ENCODE measurements around the gene ZNF362. TPM values are rescaled to one million over a fixed set of nuclear protein-coding genes. Genes with fewer than 3 reads are reported as not detected.

ZNF362 gene
- total RNA-seq, 1 experiment from 2014 or later, result 11.1 TPM

DNA sequence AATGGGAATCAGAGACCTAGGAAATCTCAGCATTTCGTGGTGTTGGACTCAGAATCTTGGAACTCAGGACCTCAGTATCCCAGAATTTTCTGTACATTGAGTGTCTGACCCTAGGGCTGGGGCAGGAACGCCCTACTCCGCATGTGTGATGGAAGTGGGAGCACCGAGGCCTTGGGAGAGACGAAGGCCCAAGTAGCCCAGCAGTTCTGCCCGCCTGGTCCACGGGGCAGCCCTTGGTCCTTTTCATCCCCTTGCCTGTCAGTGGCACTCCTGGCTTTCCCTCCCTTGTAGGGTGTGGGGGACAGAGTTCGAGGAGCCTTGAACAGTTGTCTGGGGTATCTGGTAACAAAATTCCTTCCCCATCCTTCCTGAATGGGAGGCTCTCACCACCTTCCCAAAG is 54.4 kb downstream of the ZNF362 start (continued):
- TF ChIP-seq ZFX (IDR thresholded peaks at IDR 0.05) (no peak), TCF7L2 (IDR thresholded peaks at IDR 0.05; ENCODE audit: borderline replicate concordance, extremely low read depth, insufficient read depth, insufficient read length) (no peak), JUND (IDR thresholded peaks at IDR 0.05) (no peak), ELF1 (IDR thresholded peaks at IDR 0.05; ENCODE audit: borderline replicate concordance, low read depth) (no peak), POLR2AphosphoS5 (IDR thresholded peaks at IDR 0.05; ENCODE audit: low read depth, low read length) (no peak)
- TF ChIP-seq, protein P1, sequence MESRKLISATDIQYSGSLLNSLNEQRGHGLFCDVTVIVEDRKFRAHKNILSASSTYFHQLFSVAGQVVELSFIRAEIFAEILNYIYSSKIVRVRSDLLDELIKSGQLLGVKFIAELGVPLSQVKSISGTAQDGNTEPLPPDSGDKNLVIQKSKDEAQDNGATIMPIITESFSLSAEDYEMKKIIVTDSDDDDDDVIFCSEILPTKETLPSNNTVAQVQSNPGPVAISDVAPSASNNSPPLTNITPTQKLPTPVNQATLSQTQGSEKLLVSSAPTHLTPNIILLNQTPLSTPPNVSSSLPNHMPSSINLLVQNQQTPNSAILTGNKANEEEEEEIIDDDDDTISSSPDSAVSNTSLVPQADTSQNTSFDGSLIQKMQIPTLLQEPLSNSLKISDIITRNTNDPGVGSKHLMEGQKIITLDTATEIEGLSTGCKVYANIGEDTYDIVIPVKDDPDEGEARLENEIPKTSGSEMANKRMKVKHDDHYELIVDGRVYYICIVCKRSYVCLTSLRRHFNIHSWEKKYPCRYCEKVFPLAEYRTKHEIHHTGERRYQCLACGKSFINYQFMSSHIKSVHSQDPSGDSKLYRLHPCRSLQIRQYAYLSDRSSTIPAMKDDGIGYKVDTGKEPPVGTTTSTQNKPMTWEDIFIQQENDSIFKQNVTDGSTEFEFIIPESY (IDR thresholded peaks at IDR 0.05; ENCODE audit: extremely low read depth, insufficient replicate concordance, low read length), result no peak

DNA sequence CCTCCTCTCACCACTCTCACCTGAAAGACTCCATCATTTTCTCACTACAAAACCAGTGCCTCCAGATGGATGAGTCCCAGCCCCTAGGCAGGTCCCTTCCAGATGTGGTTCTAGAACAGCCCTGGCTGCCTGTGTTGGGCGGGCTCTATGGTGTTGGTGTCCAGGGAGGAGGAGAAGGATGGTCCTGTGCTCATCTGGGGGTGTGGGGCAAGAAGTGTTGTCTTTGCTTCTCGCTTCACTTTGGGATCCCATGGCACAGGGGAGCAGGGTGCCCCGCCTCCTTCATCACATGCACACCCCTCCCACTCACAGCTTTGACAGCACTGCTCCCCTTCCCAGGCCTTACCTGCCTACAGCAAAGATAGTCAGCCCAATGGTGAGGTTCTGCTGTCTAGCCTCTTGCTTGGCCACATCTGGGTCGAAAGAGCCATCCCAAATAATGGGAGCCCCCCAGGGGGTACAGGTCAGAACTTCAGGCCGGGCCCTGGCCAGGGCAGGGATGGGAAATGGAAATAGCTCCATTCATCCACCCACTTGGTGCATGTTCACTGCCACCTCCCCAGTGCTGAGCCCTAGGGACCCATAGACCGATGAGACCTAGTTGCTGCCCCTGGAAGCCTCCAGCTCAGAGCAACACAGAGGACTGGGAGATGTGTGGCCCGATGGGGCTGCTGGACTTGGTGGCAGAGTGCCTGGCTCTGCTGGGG is 55.6 kb downstream of the ZNF362 start:
- CTCF ChIA-PET, result interaction anchor here (2.7 kb wide), 1 partner anchor 16 kb away, joined by 9 read pairs; no protein-coding TSS in a partner anchor
- Histone ChIP-seq H2AFZ (ENCODE audit: low read depth, low read length, poor library complexity, severe bottlenecking) (no peak overlapping the region), H3K79me2 (ENCODE audit: insufficient read depth, low read length) (no peaks in the 10 kb centered on the region), H3K4me3 (replicated peaks in 1 of 2; ENCODE audit: low read depth in 1 of 2, low read length in 2 of 2) (no peak overlapping the region), H3K36me3 (ENCODE audit: control insufficient read depth in 1 of 2, insufficient read depth in 2 of 2, low read length in 2 of 2) (no peaks in the 10 kb centered on the region), H3K4me2 (ENCODE audit: low read length) (no peak overlapping the region), H3K4me1 (ENCODE audit: control insufficient read depth in 1 of 2, insufficient read depth in 2 of 2, low read length in 2 of 2) (no peaks in the 10 kb centered on the region), H3K27me3 (ENCODE audit: insufficient read depth, low read length) (no peaks in the 10 kb centered on the region), H3K9me3 (ENCODE audit: control insufficient read depth in 1 of 2, insufficient read depth in 1 of 2, low read depth in 1 of 2, low read length in 2 of 2) (no peaks in the 10 kb centered on the region), H3K9ac (ENCODE audit: low read length) (no peak overlapping the region), H4K20me1 (ENCODE audit: insufficient read depth) (no peaks in the 10 kb centered on the region), H3K27ac (ENCODE audit: low read depth, low read length) (no peak overlapping the region), H3K9me2 (ENCODE audit: insufficient read depth) (no peaks in the 10 kb centered on the region)
- DNase-seq (ENCODE audit: low read depth, low spot score), result no peak
- ATAC-seq, result no peak
- POLR2A ChIA-PET, result no interaction called here
- no TSS peak for BruUV-seq (replicated peaks)
- intact Hi-C loops (cut with micrococcal nuclease), result no loop called here
- TF ChIP-seq RAD21 (IDR thresholded peaks at IDR 0.05; ENCODE audit: low read depth) (no peak), POLR2AphosphoS5 (IDR thresholded peaks at IDR 0.05; ENCODE audit: low read depth, low read length) (no peak), YY1 (IDR thresholded peaks at IDR 0.05; ENCODE audit: extremely low read depth, insufficient replicate concordance, low read depth, low read length) (no peak), SRF (IDR thresholded peaks at IDR 0.05; ENCODE audit: low read depth) (no peak), ZFX (IDR thresholded peaks at IDR 0.05) (no peak), SP1 (IDR thresholded peaks at IDR 0.05; ENCODE audit: low read depth) (no peak), TCF7L2 (IDR thresholded peaks at IDR 0.05; ENCODE audit: borderline replicate concordance, extremely low read depth, insufficient read depth, insufficient read length) (no peak)
- TF ChIP-seq, protein P2, sequence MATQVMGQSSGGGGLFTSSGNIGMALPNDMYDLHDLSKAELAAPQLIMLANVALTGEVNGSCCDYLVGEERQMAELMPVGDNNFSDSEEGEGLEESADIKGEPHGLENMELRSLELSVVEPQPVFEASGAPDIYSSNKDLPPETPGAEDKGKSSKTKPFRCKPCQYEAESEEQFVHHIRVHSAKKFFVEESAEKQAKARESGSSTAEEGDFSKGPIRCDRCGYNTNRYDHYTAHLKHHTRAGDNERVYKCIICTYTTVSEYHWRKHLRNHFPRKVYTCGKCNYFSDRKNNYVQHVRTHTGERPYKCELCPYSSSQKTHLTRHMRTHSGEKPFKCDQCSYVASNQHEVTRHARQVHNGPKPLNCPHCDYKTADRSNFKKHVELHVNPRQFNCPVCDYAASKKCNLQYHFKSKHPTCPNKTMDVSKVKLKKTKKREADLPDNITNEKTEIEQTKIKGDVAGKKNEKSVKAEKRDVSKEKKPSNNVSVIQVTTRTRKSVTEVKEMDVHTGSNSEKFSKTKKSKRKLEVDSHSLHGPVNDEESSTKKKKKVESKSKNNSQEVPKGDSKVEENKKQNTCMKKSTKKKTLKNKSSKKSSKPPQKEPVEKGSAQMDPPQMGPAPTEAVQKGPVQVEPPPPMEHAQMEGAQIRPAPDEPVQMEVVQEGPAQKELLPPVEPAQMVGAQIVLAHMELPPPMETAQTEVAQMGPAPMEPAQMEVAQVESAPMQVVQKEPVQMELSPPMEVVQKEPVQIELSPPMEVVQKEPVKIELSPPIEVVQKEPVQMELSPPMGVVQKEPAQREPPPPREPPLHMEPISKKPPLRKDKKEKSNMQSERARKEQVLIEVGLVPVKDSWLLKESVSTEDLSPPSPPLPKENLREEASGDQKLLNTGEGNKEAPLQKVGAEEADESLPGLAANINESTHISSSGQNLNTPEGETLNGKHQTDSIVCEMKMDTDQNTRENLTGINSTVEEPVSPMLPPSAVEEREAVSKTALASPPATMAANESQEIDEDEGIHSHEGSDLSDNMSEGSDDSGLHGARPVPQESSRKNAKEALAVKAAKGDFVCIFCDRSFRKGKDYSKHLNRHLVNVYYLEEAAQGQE (IDR thresholded peaks at IDR 0.05; ENCODE audit: low read depth), result no peak
- TF ChIP-seq, protein P3, sequence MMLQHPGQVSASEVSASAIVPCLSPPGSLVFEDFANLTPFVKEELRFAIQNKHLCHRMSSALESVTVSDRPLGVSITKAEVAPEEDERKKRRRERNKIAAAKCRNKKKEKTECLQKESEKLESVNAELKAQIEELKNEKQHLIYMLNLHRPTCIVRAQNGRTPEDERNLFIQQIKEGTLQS (IDR thresholded peaks at IDR 0.05), result no peak
- RAD21 ChIA-PET (ENCODE audit: low non-redundant PET in 1 of 2, low total read pairs in 2 of 2, uncharacterized antibody in 2 of 2, unreplicated experiment in 2 of 2), result no interaction called here

All from HCT116 (cell line).